Gastrocnemius medialis (tissue), 4 donors: ENCODE measurements around the gene PRRC2C.

Experiments used
- CTCF ChIP-seq, 5 experiments: fragments of 450-650 bp in 3 of 5; fragments of 200-600 bp in 2 of 5; sonication (generic) in 2 of 5; IDR thresholded peaks in 4 of 5; conservative IDR thresholded peaks in 1 of 5; 1 replicate in 4 of 5; 2 replicates in 1 of 5; pipeline ENCODE4 v1.5.1; 2016 to 2019; ENCODE audit warnings: antibody characterized with exemption in 5 of 5, mild to moderate bottlenecking in 3 of 5, moderate library complexity in 3 of 5
- POLR2A ChIP-seq, 2 donors: fragments of 450-650 bp; IDR thresholded peaks; one replicate each; pipeline ENCODE4 v1.6.1; 2017; ENCODE audit warnings: antibody characterized with exemption in 2 of 2, mild to moderate bottlenecking in 2 of 2, moderate library complexity in 2 of 2

- TF ChIP-seq CTCF (IDR thresholded peaks at IDR 0.05 in 4 of 5, conservative IDR thresholded peaks at IDR 0.05 in 1 of 5) = no peak
- TF ChIP-seq POLR2A (IDR thresholded peaks at IDR 0.05) = no peak
Measured at GRCh38 chr1:171642197-171642596, 156.9 kb downstream of the PRRC2C start.
